GM18870 (cell line): ENCODE data around the gene SMARCC1.

Experiments
- ATAC-seq: cut with Tn5 transposase; IDR thresholded peaks from one replicate; pipeline ENCODE4 v1.9.1; 2021; ENCODE audit warnings: moderate library complexity; ENCODE audit not compliant: unreplicated experiment

Gene SMARCC1

DNA sequence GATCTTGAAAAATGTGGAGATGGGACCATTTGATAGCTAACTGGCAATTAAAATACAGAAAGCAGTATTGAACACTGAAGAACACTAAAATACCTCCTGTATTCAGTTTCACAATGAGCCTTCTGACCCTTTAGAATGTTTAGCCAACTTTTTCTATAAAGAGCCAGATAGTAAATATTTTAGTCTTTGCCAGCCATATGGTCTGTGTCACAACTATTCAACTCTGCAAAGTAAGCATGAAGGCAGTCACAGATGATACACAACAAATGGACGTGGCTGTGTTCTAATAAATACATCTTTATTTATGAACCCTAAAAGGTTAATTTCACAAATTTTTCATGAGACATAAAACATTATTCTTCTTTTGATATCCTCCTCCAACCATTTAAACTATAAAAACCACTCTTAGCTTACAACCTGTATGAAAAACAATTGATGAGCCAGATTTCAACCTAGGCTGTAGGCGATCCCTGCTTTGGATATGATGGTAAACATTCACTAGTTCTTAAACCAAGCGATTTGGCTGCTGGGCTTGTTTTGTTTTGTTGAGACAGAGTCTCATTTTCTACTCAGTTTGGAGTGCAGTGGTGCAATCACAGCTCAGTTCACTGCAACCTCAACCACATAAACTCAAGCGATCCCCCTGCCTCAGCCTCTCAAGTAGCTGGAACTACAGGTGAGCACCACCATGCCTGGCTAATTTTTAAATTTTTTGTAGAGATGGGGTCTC is 189.5 kb downstream of the SMARCC1 start:
- no peak for ATAC-seq

DNA sequence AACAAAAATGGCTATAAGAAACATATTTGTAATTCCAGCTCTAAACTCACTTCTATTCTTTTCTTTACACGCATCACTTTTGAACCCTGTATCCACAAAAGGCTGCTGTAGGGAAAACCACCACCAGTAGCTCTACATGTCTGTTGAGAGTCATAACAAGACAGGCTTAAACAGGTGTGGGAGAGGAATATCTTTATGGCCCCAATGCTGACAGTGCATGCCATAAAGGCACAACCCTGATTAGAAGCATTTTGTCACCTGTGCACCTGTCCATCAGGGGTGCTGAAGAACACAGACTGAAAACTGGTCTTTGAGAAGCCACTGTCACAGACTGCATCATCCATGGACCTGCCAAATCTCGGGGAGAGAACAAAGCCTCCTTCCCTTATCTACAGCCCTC is 191.5 kb downstream of the SMARCC1 start:
- no peak for ATAC-seq

DNA sequence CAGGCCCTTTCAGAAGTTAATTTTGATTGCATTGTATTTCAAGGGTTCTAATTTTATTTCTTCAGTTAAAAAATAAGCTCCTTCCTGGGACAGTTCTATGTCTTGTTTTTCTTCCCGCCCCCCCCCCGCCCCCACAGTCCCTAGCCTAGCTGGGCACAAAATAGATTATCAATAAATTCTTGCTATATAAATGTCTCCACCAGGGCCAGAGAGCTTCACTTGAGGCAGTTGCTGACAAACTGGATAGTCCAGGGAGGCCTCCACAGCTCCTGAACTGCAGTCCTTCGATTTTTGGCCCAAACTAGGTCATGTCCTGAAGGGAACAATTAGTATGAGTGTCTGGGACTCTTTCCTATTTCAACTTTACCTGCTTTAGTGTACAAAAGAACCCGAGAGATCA is 193.1 kb downstream of the SMARCC1 start:
- ATAC-seq, result no peak

DNA sequence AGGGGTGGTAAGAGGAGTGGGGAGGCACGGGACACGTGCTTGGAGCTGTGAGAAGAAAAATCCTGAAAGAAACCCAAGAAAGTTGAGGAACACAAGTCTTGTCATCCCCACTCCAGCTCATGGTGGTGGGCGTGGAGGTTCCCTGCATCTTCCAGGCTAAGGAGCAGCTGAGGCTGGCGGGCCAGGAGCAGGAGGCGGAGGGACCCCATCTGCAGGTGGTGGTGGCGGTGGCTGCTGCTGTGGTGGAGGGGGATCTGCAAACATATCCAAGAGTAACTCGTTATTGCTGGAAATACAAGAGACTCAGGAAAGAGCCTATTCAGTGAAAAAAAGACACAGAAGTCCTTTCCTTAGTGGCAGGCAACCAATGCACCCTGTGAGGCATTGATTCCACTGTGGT is 193.6 kb downstream of the SMARCC1 start:
- no peak for ATAC-seq

DNA sequence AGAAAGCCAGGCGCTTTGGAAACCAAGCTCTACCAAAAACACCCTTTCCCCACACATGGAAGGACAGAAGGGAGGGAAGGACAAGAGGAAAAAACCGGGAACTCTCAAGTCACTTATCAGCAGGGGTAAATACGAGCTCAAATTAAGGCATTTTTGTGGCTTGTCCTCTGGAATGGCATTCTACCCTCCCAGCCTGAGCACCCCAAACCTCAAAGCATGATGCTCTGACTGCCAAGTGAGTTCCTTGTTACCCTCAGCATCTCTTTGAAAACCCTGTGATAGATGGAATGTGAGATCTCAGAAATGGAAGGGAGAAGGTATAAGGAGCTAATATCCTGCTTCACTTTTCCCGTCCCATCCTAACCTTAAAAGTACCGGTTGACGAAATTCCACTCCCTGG is 194.9 kb downstream of the SMARCC1 start:
- no peak for ATAC-seq

DNA sequence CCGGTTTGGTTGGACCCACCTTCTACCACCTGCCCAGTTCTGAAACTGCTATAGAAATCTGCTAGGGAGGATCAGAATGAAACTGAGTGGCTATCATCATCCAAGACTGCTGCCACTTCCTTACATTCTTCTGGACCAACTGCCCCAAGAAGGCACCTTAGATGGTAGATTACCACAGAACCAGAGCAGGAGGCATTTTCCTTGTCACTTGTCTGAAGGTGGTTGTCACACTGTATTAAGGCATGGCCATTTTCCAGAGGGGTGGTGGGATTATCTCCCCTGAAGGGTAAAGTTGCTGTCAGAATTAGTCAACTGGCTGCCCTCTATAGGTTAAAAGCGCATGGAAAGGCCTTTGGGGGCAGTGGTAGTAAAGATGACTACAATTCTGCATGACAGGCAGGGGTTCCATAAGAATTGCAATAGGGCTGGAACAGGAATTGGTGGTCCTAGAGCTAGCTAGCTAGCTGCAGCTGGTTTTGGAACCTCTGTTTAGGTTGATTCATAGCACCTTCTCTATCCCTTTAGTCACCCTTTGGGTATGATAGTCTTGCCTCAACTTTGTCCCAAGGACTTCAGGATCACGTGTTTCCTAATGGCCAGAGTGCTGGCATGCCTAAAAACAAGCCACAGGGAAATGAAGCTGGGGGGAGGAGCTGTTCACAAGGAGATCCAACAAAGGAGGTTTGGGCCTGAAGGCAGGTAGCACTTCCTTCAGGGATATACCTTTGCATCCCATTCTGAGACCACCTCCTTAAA is 198.2 kb downstream of the SMARCC1 start:
- ATAC-seq, result no peak

DNA sequence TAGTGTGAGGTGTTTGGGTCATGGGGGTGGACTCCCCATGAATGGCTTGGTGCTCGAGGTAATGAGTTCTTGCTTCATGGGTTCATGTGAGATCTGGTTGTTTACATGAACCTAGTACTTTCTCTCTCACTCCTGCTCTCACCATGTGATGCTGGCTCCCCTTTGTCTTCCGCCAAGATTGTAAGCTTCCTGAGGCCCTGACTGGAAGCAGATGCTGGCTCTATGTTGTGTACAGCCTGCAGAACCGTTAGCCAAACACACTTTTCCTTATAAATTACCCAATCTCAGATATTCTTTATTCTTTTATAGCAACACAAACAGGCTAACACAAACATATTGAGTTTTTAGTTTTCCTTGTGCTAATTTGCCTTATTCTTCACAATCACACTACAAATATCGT is 199.9 kb downstream of the SMARCC1 start:
- ATAC-seq, result no peak

DNA sequence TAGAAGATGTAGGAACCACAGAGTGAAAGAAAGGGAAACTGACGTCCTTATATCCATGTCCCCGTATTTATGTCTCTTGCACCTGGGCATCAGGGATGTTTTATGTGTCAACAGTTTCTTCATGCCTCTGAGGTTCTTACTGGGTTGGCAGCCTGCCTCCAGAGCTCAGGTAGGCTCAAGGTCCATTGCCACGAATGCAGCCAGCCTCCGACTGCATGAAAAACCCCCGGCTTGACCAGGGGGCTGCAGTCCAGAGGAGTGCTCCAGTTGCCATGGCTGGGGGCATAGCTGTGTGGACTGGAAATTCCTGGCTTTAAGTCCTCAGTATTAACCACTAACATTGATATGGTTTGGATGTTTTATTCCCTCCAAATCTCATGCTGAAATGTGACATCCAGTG is 200.3 kb downstream of the SMARCC1 start:
- no peak for ATAC-seq

DNA sequence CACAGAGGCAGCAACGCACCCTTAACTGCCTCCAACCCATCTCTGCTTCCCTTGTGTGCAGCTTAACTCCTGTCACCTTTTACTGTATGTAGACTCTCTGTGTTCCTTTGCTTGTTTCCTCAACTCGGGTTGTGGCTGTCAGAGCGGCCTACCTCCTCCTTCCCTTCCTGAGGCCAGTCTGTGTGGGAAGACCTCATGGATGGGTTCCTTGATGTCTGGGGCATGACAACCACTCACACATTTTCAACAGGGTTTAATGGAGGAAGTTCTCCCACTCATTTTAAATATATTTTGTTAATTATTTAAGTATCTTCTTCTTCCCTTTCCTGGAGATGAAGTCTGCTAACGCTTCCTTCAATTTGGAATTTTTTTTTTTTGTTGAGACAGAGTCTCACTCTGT is 201.2 kb downstream of the SMARCC1 start:
- no peak for ATAC-seq

DNA sequence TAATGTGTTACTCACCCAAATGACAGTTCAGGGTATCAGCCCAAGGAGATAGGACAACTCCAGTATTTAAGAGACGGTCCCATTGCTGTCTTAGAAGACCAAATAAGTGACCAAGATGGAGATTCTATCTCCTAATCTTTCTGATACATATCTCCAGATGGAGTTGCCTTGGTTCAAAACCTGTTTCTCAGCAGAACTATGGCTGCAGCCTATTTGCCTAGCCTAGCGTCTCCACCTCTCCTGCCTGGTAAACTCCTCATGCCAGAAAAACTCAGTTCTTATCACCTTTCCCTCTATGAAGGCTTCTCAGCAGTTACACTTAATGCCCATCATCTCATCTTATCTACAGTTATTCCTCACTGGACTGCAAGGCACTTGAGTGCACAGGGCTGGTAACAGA is 201.8 kb downstream of the SMARCC1 start:
- ATAC-seq, result no peak

DNA sequence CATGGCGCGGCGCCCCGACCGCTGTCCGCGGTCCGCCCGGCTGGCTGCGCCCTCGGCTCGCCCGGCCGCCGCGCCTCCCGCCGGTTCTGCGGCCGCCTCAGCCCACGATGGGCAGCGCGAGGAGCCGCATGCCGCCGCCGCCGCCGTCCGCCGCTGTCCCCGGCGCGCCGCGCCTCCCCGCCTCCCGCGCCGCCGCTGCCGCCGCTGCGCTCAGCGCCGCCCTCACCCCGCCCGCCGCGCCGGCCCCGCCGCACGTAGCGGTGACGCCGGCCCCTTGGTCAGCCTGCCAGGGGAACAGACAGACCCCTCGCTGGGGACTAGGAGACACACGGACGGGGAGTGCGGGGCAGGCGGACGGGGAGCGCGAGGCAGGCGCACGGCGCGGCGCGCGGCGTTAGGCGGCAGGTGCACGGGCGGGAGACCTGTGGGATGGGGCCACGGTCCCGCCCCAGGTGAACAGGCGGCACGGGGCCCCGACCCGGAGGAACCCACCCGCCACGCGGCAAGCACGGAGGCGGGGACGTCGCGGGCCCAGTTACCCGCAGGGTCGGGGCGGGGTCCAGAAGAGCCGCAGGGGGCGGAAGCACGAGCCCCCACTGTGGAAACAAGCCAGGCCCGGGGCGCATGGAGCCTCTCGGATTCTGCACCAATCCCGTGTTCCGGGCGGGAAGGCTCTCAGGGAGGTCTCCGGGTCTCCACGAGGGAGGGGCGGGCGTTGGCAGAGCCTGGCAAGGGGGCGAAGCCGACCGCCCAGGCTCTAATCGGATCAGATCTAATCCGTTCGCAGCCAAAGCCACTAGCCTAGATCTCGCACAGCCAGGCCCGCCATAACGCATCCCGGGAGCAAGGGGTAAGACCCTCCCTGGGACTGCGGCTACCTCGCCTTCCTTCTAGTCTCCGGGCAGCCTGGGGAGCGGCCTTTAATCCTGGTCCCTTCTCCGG is 202.7 kb downstream of the SMARCC1 start, which contains the start of gene CSPG5:
Gene CSPG5 (minus strand): TSS at position 175 of the 942 bp plus-strand sequence. CDS start 172 bp downstream, at position 3.
- ATAC-seq, result no peak

DNA sequence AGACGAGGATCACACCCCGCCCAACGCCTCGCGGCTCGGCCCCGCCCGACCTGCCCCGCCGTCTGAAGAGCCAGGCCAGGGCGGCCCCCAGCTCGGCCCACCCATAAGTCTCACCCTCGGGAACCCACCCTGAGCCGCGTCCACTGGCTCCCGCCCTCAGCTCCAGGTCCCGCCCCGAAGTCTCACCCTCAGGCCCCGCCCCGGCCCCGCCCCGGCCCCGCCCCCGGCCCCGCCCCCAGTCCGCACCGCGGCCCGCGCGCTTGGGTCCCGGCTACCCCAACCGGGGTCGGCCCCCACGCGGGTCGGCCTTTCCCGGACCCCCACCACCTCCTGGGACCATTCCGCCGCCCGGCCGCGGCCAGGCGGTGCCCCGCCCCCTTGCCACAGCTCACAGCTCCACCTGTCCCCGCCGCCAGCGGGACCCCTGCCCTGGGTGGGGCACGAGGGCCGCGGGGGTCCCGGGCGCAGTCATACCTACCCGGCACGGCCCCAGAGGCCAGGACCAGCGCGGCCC is 203.5 kb downstream of the SMARCC1 start:
- no peak for ATAC-seq

DNA sequence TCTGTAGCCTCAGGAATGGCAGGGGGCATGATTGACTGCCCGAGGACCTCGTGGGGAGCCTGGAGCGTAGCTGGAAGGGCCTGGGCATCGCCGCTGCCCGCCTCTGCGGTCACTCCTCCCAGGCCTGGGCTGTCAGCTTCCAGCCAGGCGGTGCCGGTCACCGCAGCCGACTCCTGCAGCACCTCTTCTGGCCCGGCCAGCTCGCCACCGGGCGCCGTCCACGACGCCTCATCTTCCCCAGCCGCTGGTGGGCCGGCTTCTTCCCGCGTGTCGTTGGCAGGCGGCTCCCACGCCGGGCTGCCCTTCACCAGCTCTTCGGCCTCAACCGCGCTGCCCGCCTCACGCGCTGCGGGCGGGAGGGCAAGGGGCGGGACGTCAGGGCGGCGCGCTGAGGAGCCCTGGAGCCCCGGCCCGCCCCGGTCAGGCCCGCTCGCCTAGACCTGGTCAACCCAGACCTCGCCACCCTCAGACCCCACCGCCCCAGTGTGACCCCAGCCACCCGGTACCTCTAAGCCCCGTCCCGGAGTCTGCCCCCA is 204.0 kb downstream of the SMARCC1 start:
- no peak for ATAC-seq

DNA sequence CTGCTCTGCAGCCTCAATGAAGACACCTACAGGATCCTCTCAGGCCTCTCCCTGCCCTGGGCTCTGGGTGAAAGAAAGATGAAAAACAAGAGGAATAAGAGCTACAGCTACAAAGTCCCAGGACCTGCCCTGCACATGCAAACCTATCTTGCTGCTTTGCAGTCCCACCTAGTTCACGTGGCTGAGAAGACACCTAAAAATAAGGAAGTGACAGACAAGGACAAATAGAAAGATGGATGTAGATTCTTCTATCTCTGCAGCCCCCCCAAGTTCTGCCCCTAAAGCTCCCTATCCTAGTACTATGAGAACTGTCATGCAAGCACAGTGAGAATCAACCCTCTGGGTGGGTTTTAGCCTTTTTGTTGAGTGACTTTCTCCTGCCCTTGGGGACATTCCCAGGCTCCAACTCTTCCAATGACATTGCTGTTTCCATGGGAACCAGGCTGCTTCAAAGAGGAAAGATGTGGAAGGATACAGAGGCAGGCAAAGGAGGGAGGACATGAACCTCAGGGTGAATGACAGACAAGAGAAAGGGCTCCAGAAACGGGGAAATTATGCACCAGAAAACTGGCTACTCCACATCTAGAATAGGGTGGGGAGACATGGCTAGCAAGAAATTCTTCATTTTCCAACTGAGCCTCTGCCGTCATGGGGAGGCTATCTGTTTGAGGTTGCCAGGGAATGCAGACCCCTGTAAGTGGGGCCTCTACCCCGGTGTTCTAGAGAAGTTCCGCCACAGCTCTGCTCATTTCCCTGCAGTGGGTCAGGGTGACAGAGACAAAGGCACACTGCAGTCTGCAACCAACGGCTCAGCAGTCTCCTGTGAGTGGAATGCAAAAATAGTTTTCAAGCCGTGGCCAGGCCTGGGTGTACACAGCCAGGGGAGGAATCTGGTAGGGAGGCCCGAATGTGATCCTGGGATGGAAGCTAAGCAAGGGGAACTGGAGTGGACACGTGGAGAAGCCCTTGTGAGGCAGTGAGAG is 208.2 kb downstream of the SMARCC1 start:
- ATAC-seq, result no peak

DNA sequence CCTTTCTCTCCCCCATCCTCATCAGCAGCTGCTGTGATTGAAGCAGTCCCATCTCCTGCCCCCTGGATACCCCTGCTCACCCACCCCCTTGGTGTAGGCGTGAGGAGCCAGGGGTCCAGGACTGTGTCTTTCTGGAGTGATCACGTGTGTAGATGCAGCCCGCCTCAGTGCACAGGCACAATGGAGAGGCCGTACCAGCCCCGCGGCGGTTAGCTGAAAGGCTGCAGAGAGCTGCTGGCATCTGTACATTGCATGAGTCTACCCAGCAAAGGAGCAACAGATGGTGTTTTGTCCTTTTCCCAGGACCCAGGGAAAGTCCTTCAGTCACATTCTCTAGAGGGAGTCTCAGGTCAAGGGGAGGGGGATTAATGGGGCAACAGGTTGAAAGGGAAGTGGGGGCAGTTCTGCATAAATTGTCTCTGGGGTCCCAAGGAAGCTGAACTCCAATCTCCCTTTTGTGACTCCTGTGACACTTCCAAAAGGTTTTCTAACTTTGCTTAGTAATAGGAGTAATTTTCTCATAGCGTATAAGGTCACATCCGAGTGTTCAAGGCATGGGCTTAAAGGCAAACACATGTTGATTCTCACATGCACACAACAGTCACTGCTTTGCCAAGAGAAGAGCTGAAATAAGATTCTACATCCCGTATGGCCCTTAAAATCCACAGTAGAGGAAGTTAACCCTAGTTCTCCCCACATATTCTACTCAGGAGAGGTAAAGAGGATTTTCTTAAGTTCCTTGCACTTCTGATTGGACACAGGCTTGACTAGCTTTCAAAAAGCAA is 210.1 kb downstream of the SMARCC1 start:
- no peak for ATAC-seq

DNA sequence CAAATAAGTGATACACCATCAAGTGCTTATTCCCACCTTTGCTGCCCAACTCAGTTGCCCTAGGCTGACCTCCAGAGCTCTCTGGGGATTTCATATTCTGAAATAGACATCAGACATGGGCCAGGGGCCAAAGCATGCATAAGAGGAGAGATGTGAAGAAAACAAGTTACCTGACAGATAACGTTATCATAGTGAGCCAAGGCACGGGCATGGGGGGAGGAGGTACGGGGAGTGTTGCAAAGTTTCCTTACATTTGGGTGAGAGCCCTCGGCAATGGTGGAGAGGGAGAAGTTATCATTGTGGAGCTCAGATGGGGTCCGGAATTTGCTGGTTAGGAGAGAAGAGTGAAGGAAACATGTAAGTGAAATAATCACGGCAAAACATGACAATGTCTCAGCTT is 212.8 kb downstream of the SMARCC1 start:
- no peak for ATAC-seq

DNA sequence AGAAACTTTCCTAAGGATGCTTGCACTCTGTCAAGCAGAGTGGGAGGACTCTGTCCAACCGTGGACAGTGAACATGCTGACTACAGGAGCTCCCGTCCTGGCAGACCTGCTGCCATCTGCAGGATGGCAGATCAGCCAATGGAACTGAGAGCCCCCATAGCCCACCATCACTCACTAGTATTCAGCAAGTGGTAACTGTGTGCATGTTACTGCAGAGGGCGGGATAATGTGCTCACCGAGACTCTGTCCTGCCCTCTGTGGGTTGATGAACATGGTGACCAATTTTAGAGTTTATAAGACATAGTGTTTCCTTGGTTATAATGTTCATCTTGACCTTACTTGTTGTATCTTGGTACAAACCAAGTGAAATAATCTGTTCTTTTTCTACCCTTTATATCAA is 214.5 kb downstream of the SMARCC1 start:
- ATAC-seq, result no peak

DNA sequence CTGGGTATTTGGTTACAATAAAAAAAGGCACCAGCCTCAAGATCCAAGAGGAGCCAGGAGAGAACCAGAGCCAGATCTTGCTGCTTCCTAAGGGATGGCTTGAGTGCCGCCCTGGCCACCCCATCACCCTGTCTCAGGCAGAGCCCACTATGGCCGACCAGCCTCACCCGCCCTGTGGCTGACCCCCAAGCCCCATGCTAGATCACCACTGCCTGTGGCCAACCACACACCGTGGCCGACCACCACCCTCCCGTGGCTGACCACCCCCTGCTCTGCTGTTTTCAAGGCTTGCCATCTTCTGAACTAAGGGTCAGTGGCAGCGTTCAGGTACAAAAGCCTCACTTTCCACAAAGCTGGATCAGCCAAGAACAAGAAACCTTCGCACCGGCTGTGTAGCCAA is 215.0 kb downstream of the SMARCC1 start:
- ATAC-seq, result no peak
